GM18873 (cell line): ENCODE results near the gene AKT2.
"Not testable (repeated sequence)": the region's sequence is repeated elsewhere in the genome, so short reads cannot be mapped to it uniquely, and the experiment has no call there.

Experiments
- ATAC-seq: cut with Tn5 transposase; IDR thresholded peaks from one replicate; pipeline ENCODE4 v1.9.1; 2021; ENCODE audit warnings: mild to moderate bottlenecking, moderate library complexity, moderate number of reproducible peaks; ENCODE audit not compliant: unreplicated experiment, low FRiP score

AKT2 gene

GRCh38 chr19:40224342-40225150 is 60.6 kb downstream of the AKT2 start:
- no peak for ATAC-seq

- no peak for ATAC-seq
Measured at GRCh38 chr19:40223135-40223822, 61.9 kb downstream of the AKT2 start.

- ATAC-seq = no peak
Measured at GRCh38 chr19:40221858-40222619, 63.1 kb downstream of the AKT2 start.

- no peak for ATAC-seq
Measured at GRCh38 chr19:40220674-40221073, 64.5 kb downstream of the AKT2 start.

GRCh38 chr19:40219721-40220276 is 65.3 kb downstream of the AKT2 start:
- no peak for ATAC-seq

GRCh38 chr19:40219029-40219428 is 66.1 kb downstream of the AKT2 start:
- not testable (repeated sequence) for ATAC-seq

GRCh38 chr19:40217934-40218890 is 66.9 kb downstream of the AKT2 start, which contains the start of gene TTC9B:
TSS of gene TTC9B (minus strand) at chr19:40218384. CDS start at chr19:40218381, 3 bp downstream.
- ATAC-seq = no peak

GRCh38 chr19:40217027-40217810 is 67.9 kb downstream of the AKT2 start:
- ATAC-seq = no peak

- no peak for ATAC-seq
Measured at GRCh38 chr19:40216777-40217026, 68.4 kb downstream of the AKT2 start.

- no peak for ATAC-seq
Measured at GRCh38 chr19:40216013-40216776, 69.0 kb downstream of the AKT2 start.

GRCh38 chr19:40214936-40215335 is 70.2 kb downstream of the AKT2 start:
- ATAC-seq = no peak

- ATAC-seq = no peak
Measured at GRCh38 chr19:40213882-40214570, 71.1 kb downstream of the AKT2 start.

- no peak for ATAC-seq
Measured at GRCh38 chr19:40213251-40213829, 71.8 kb downstream of the AKT2 start.

- ATAC-seq = no peak
Measured at GRCh38 chr19:40210889-40211288, 74.3 kb downstream of the AKT2 start.

- no peak for ATAC-seq
Measured at GRCh38 chr19:40208602-40209001, 76.5 kb downstream of the AKT2 start.

- ATAC-seq = no peak
Measured at GRCh38 chr19:40205760-40206159, 79.4 kb downstream of the AKT2 start.

GRCh38 chr19:40204381-40204780 is 80.8 kb downstream of the AKT2 start:
- no peak for ATAC-seq
